HEK293T (cell line): ENCODE data around the gene MGLL.

Experiments
- CTCF ChIA-PET: fragments of 350-600 bp; formaldehyde crosslinking; extraction: SDS; loops from one replicate; lab custom pipeline; 2021; ENCODE audit warnings: antibody characterized with exemption, inconsistent platforms; lab: Yijun Ruan, JAX
- POLR2A ChIA-PET: fragments of 350-600 bp; formaldehyde crosslinking; extraction: SDS; loops from one replicate; lab custom pipeline; 2020; ENCODE audit warnings: antibody characterized with exemption, inconsistent platforms; lab: Yijun Ruan, JAX
- DNase-seq: peaks from one replicate; pipeline ENCODE4 v3.0.0; 2012; ENCODE audit warnings: mixed read lengths; ENCODE audit errors: extremely low spot score
- ARNT ChIP-seq: fragments of 450-650 bp; IDR thresholded peaks from 2 replicates; pipeline ENCODE4 v1.6.1; 2017; ENCODE audit warnings: mild to moderate bottlenecking
- BHLHE40 ChIP-seq: fragments of 450-650 bp; IDR thresholded peaks from 2 replicates; pipeline ENCODE4 v1.6.1; 2016; ENCODE audit warnings: mild to moderate bottlenecking, moderate library complexity, borderline replicate concordance
- CTBP1 ChIP-seq: fragments of 450-650 bp; IDR thresholded peaks from 2 replicates; pipeline ENCODE4 v1.6.1; 2016; ENCODE audit warnings: borderline replicate concordance
- ELF4 ChIP-seq: fragments of 450-650 bp; IDR thresholded peaks from 2 replicates; pipeline ENCODE4 v1.6.1; 2017; ENCODE audit warnings: antibody characterized with exemption
- FOXA1 ChIP-seq: fragments of 450-650 bp; IDR thresholded peaks from 2 replicates; pipeline ENCODE4 v1.6.1; 2016; ENCODE audit warnings: mild to moderate bottlenecking
- FOXK2 ChIP-seq: fragments of 450-650 bp; IDR thresholded peaks from 2 replicates; pipeline ENCODE4 v1.6.1; 2016; ENCODE audit warnings: mild to moderate bottlenecking
- FOXM1 ChIP-seq: fragments of 450-650 bp; IDR thresholded peaks from 2 replicates; pipeline ENCODE4 v1.6.1; 2017; ENCODE audit warnings: mild to moderate bottlenecking, borderline replicate concordance
- HDGF ChIP-seq: fragments of 450-650 bp; IDR thresholded peaks from 2 replicates; pipeline ENCODE4 v1.6.1; 2017; ENCODE audit warnings: antibody characterized with exemption, borderline replicate concordance
- L3MBTL2 ChIP-seq: fragments of 450-650 bp; conservative IDR thresholded peaks from 2 replicates; pipeline ENCODE4 v1.6.1; 2016; ENCODE audit warnings: mild to moderate bottlenecking
- LEF1 ChIP-seq: fragments of 450-650 bp; IDR thresholded peaks from 2 replicates; pipeline ENCODE4 v1.6.1; 2017; ENCODE audit warnings: mild to moderate bottlenecking, borderline replicate concordance
- NFRKB ChIP-seq: fragments of 450-650 bp; IDR thresholded peaks from 2 replicates; pipeline ENCODE4 v1.6.1; 2016; ENCODE audit warnings: mild to moderate bottlenecking, moderate library complexity
- SP1 ChIP-seq: fragments of 450-650 bp; IDR thresholded peaks from 2 replicates; pipeline ENCODE4 v1.6.1; 2017
- SUZ12 ChIP-seq: fragments of 450-650 bp; IDR thresholded peaks from 2 replicates; pipeline ENCODE4 v1.6.1; 2016; ENCODE audit warnings: mild to moderate bottlenecking
- TARDBP ChIP-seq: fragments of 450-650 bp; IDR thresholded peaks from 2 replicates; pipeline ENCODE4 v1.6.1; 2016
- ZNF384 ChIP-seq: fragments of 450-650 bp; IDR thresholded peaks from 2 replicates; pipeline ENCODE4 v1.6.1; 2016
- TF ChIP-seq, protein P1 (sequence below): fragments of 450-650 bp; IDR thresholded peaks from 2 replicates; pipeline ENCODE4 v1.6.1; 2016

The MGLL gene

DNA sequence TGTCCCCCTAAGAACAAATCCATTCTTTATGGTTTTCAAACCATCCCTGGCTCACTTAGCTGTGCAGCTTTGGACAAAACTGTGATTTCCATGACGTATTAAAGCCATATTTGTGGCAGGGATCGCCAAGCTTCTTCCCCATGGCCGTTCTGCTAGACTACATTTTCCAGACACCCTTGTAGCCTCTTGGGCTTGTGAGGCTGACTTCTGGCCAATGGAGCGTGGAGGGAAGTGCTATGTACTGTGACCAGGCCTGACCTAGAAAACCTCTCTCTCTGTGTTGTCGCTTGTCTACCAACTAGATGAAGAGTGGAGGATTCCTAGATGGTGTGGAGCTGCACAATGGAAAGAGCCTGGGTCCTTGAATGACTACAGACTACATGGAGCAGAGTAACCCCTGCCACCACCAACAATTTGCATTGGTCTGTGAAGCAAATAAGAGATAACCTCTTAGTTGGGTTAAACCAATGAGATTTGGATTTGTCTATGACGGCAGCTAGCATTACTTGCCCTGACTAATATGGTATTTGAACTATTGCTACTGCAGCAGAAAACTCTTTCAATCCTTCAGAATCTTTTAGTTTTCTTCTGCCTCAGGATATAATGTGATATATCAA lies 22.1 kb upstream of the MGLL start:
- DNase-seq, result no peak
- no peak for TF ChIP-seq FOXA1
- no peak for TF ChIP-seq CTBP1
- TF ChIP-seq, protein P1, sequence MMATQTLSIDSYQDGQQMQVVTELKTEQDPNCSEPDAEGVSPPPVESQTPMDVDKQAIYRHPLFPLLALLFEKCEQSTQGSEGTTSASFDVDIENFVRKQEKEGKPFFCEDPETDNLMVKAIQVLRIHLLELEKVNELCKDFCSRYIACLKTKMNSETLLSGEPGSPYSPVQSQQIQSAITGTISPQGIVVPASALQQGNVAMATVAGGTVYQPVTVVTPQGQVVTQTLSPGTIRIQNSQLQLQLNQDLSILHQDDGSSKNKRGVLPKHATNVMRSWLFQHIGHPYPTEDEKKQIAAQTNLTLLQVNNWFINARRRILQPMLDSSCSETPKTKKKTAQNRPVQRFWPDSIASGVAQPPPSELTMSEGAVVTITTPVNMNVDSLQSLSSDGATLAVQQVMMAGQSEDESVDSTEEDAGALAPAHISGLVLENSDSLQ, result no peak
- no peak for TF ChIP-seq L3MBTL2
- ChIA-PET CTCF (no interaction called here), POLR2A (no interaction called here)

DNA sequence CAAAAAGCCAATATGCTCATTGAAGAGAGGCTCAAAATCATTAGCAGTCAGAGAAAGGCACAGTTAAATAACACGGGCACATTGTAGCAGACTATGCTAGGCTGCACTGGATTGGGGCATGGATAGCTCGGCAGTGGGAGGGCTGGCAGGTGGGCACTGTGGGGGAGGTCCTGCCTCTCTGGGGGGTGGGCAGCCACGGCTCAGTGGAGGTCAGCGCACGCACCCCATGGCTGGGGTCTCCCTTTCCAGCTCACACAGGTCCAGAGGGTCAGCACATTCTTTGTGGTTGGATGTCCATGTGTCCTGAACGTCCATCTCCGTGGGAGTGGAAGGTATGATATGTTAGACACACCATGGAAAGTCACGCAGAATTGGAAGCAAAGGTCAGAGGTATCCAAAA lies 18.4 kb upstream of the MGLL start:
- no peak for TF ChIP-seq SP1
- no peak for TF ChIP-seq CTBP1
- no peak for TF ChIP-seq ARNT
- no peak for TF ChIP-seq ELF4
- TF ChIP-seq, protein P1, result no peak
- TF ChIP-seq FOXM1, result no peak
- no peak for TF ChIP-seq HDGF
- TF ChIP-seq NFRKB, result no peak
- no peak for TF ChIP-seq SUZ12
- TF ChIP-seq LEF1, result no peak
- TF ChIP-seq FOXA1, result no peak
- TF ChIP-seq FOXK2, result no peak
- no peak for TF ChIP-seq BHLHE40
- DNase-seq, result no peak
- ChIA-PET CTCF (no interaction called here), POLR2A (no interaction called here)

GRCh38 chr3:127839099-127839498 lies 16.8 kb upstream of the MGLL start:
- no peak for DNase-seq
- TF ChIP-seq FOXM1 (no peak), ELF4 (no peak), BHLHE40 (no peak), ZNF384 (no peak)
- CTCF ChIA-PET, result no interaction called here
- POLR2A ChIA-PET, result no interaction called here

GRCh38 chr3:127835993-127836882 lies 13.9 kb upstream of the MGLL start:
- POLR2A ChIA-PET, result no interaction called here
- DNase-seq, result no peak
- TF ChIP-seq, protein P1, result peak; percentile 37
- no peak for TF ChIP-seq SP1
- CTCF ChIA-PET, result interaction anchor here (0.9 kb wide), 1 partner anchor 17 kb away, joined by 4 read pairs; no protein-coding TSS in a partner anchor

GRCh38 chr3:127834771-127835170 lies 12.5 kb upstream of the MGLL start:
- POLR2A ChIA-PET, result interaction anchor here (1.1 kb wide), 1 partner anchor 9 kb away, joined by 3 read pairs; no protein-coding TSS in a partner anchor
- CTCF ChIA-PET, result no interaction called here
- no peak for DNase-seq
- TF ChIP-seq SP1, result no peak
- TF ChIP-seq ELF4, result no peak

- ChIA-PET POLR2A (no interaction called here), CTCF (interaction anchor here (1.1 to 1.6 kb wide), 2 partner anchors 18 to 152 kb away, joined by 3 to 4 read pairs; no protein-coding TSS in a partner anchor)
- no peak for TF ChIP-seq HDGF
- no peak for TF ChIP-seq BHLHE40
- no peak for TF ChIP-seq TARDBP
- no peak for TF ChIP-seq FOXA1
- no peak for TF ChIP-seq FOXK2
- TF ChIP-seq CTBP1, result no peak
- no peak for TF ChIP-seq ZNF384
- TF ChIP-seq, protein P1, result no peak
- no peak for TF ChIP-seq SP1
- DNase-seq, result no peak
Measured at GRCh38 chr3:127833281-127834032, 11.1 kb upstream of the MGLL start.
